Neutrophil (primary cell): ENCODE data around the gene SLC26A3.

Experiments used
- H3K27ac ChIP-seq: fragments of 200-600 bp; sonication (generic); 2 replicates; pipeline ENCODE4 v1.5.1; 2016; ENCODE audit warnings: mild to moderate bottlenecking, moderate library complexity
- H3K27me3 ChIP-seq: fragments of 200-600 bp; sonication (generic); 2 replicates; pipeline ENCODE4 v1.6.0; 2016; ENCODE audit warnings: mild to moderate bottlenecking
- H3K36me3 ChIP-seq: fragments of 200-600 bp; sonication (generic); 2 replicates; pipeline ENCODE4 v1.5.1; 2017
- H3K4me1 ChIP-seq, 2 experiments: fragments of 200-600 bp in 1 of 2; sonication (generic) in 1 of 2; 1 replicate in 1 of 2; 2 replicates in 1 of 2; pipeline versions ENCODE4 v1.5.1 to v1.6.1; 2013 to 2016; ENCODE audit warnings: low read depth in 1 of 2, low read length in 1 of 2, mild to moderate bottlenecking in 1 of 2, moderate library complexity in 1 of 2; ENCODE audit not compliant: control insufficient read depth in 1 of 2, insufficient read depth in 1 of 2
- H3K4me3 ChIP-seq, 2 experiments: fragments of 200-600 bp in 1 of 2; sonication (generic) in 1 of 2; 1 replicate in 1 of 2; 2 replicates in 1 of 2; pipeline ENCODE4 v1.5.1; 2013 to 2016; ENCODE audit warnings: low read depth in 1 of 2, low read length in 1 of 2, mild to moderate bottlenecking in 1 of 2, moderate library complexity in 1 of 2
- H3K9me3 ChIP-seq: fragments of 200-600 bp; sonication (generic); 2 replicates; pipeline ENCODE4 v1.5.1; 2016
- TF ChIP-seq, protein P1 (sequence below): fragments of 200-600 bp; sonication (generic); IDR thresholded peaks from 2 replicates; pipeline ENCODE4 v1.5.1; 2016; ENCODE audit warnings: antibody characterized with exemption

SLC26A3 gene

GRCh38 chr7:107837145-107837512 lies 34.1 kb upstream of the SLC26A3 start:
- H3K27me3 ChIP-seq = peaks cover 14% of the 10 kb centered on the region
- no peaks in the 10 kb centered on the region for H3K9me3 ChIP-seq
- no peak overlapping the region for H3K27ac ChIP-seq
- no peaks in the 10 kb centered on the region for H3K36me3 ChIP-seq
- no peak overlapping the region for H3K4me3 ChIP-seq
- no peaks in the 10 kb centered on the region for H3K4me1 ChIP-seq
- TF ChIP-seq, protein P1, sequence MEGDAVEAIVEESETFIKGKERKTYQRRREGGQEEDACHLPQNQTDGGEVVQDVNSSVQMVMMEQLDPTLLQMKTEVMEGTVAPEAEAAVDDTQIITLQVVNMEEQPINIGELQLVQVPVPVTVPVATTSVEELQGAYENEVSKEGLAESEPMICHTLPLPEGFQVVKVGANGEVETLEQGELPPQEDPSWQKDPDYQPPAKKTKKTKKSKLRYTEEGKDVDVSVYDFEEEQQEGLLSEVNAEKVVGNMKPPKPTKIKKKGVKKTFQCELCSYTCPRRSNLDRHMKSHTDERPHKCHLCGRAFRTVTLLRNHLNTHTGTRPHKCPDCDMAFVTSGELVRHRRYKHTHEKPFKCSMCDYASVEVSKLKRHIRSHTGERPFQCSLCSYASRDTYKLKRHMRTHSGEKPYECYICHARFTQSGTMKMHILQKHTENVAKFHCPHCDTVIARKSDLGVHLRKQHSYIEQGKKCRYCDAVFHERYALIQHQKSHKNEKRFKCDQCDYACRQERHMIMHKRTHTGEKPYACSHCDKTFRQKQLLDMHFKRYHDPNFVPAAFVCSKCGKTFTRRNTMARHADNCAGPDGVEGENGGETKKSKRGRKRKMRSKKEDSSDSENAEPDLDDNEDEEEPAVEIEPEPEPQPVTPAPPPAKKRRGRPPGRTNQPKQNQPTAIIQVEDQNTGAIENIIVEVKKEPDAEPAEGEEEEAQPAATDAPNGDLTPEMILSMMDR = no peak

DNA sequence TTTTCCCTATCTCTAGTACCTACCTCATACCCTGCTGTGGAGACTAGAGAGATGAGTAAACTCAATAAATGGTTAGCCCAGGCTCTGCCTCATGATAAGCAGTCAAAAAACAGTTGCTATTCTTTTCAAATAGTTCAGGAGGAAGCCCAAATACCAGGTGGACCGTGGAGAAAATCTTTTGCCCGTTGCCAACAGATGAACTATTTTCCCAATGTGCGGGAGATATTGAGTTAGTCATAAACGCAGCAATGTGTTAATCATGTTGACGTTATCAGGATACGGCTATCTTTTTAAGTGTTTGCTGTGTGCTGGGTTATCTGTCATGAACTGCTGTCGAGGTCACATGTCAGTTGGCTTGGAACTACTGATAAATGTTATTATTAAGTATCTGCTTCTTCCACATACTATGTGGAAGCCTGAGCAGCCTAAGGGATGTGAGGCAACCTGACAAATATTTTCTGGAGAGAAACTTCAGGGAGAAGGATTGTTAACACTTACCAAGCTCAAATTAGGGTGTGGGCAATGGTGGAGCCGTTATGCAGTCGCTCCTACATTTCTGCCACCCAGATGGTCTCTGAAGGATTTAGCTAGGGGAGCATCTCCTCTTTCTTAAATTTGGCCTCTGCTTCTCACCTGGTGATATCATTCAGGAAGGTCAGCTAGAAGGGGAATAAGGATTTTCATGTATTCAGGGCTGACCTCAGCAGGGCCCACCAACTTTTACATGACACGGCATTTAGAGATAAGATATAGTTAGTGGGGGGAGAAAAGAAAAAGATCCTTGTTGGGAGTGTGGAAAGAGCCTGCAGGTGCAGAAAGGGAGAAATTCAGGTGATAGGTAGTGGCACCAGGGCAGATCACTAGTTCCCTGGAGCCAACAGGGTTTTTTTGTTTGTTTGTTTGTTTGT lies 33.5 kb upstream of the SLC26A3 start:
- TF ChIP-seq, protein P1 = no peak
- no peak overlapping the region for H3K27ac ChIP-seq
- H3K27me3 ChIP-seq = peaks cover 14% of the 10 kb centered on the region
- no peak overlapping the region for H3K4me3 ChIP-seq
- no peaks in the 10 kb centered on the region for H3K36me3 ChIP-seq
- H3K4me1 ChIP-seq = no peaks in the 10 kb centered on the region
- no peaks in the 10 kb centered on the region for H3K9me3 ChIP-seq

DNA sequence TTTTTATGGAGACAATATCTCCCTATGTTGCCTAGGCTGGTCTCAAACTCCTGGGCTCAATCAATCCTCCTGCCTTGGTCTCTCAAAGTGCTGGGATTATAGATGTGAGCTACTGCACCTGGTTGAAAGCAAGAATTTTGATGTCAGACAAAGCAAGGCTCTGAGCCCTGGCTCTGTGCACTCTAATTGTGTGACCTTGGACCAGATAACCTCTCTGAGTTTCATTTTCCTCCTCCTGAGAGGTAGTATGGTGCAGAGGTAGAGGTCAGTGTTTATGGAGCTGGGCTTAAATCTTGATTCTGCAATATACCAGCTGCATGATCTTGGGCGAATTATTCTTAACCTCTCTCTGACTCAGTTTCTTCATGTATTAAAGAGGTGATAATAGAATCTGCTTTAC lies 31.4 kb upstream of the SLC26A3 start:
- Histone ChIP-seq H3K27me3 (peaks cover 14% of the 10 kb centered on the region), H3K27ac (no peak overlapping the region), H3K4me3 (no peak overlapping the region), H3K36me3 (no peaks in the 10 kb centered on the region), H3K4me1 (no peaks in the 10 kb centered on the region), H3K9me3 (no peaks in the 10 kb centered on the region)
- TF ChIP-seq, protein P1 = no peak

- TF ChIP-seq, protein P1 = no peak
- Histone ChIP-seq H3K9me3 (no peaks in the 10 kb centered on the region), H3K4me1 (no peaks in the 10 kb centered on the region), H3K27me3 (peaks cover 14% of the 10 kb centered on the region), H3K27ac (no peak overlapping the region), H3K4me3 (no peak overlapping the region), H3K36me3 (no peaks in the 10 kb centered on the region)
Observed at GRCh38 chr7:107833684-107834106, 30.7 kb upstream of the SLC26A3 start.

DNA sequence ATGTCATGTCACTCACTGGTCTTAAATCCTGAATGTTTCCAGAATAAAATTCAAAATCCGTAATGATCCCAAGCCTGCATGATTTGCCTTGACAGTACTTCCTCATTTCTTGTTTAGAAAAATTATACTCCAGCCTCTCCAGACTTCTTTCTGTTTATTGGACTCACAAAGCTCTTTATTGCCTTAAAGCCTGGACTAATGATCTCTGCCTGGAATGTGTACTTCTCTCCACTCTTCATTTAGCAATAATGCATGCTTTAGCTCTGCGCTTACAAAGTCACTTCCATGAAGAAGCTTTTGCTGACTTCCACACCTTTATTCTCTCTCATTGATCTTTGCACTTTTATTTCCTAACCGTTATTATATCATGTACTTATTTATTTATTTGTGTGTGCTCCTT lies 27.4 kb upstream of the SLC26A3 start:
- Histone ChIP-seq H3K36me3 (no peaks in the 10 kb centered on the region), H3K9me3 (no peaks in the 10 kb centered on the region), H3K27me3 (no peaks in the 10 kb centered on the region), H3K4me3 (no peak overlapping the region), H3K27ac (no peak overlapping the region), H3K4me1 (no peaks in the 10 kb centered on the region)
- TF ChIP-seq, protein P1 = no peak
